Activated naive CD8-positive, alpha-beta T cell treated with anti-CD3 and anti-CD28 coated beads, Interleukin-2, amount 10 ng/mL, durations not matched to agents 7 days and 5 days (primary cell): ENCODE results near the gene PTPN9. TPM values are rescaled to one million over a fixed set of nuclear protein-coding genes. Genes with fewer than 3 reads are reported as not detected.
"Not testable (repeated sequence)": the region's sequence is repeated elsewhere in the genome, so short reads cannot be mapped to it uniquely, and the experiment has no call there.

Experiments
- ATAC-seq: fragments of 150-1000 bp; cut with Tn5 transposase; one replicate; pipeline ENCODE4 v1.10.0; 2021; ENCODE audit warnings: low read depth, moderate library complexity
- POLR2A ChIA-PET: fragments of 350-600 bp; sonication (Branson Sonifier 250); formaldehyde crosslinking; loops from one replicate; lab custom pipeline; 2021; ENCODE audit warnings: antibody characterized with exemption; lab: Charles Lee
- DNase-seq: peaks from one replicate; pipeline ENCODE4 v3.0.0; 2021
- H3K27ac Mint-ChIP-seq: one replicate; pipeline ENCODE4 v1.8.0; 2022; ENCODE audit warnings: mild to moderate bottlenecking, mixed read lengths
- H3K27me3 Mint-ChIP-seq: one replicate; pipeline ENCODE4 v1.8.0; 2022; ENCODE audit warnings: mild to moderate bottlenecking, moderate library complexity, mixed read lengths
- H3K36me3 Mint-ChIP-seq: one replicate; pipeline ENCODE4 v1.8.0; 2021; ENCODE audit warnings: mild to moderate bottlenecking, mixed read lengths
- H3K4me1 Mint-ChIP-seq: one replicate; pipeline ENCODE4 v1.8.0; 2021; ENCODE audit warnings: mixed read lengths
- H3K4me3 Mint-ChIP-seq: one replicate; pipeline ENCODE4 v1.8.0; 2022; ENCODE audit warnings: mild to moderate bottlenecking, moderate library complexity, mixed read lengths
- H3K9me3 Mint-ChIP-seq: one replicate; pipeline ENCODE4 v1.8.0; 2021; ENCODE audit warnings: mixed read lengths
- total RNA-seq, 2 experiments: library from RNA; stranded (reverse); gene quantifications; one replicate each; pipeline ENCODE4 v1.2.3, GENCODE V29; 2021

PTPN9 gene
- total RNA-seq, 2 experiments from 2014 or later = 35.8 to 37.5 TPM

DNA sequence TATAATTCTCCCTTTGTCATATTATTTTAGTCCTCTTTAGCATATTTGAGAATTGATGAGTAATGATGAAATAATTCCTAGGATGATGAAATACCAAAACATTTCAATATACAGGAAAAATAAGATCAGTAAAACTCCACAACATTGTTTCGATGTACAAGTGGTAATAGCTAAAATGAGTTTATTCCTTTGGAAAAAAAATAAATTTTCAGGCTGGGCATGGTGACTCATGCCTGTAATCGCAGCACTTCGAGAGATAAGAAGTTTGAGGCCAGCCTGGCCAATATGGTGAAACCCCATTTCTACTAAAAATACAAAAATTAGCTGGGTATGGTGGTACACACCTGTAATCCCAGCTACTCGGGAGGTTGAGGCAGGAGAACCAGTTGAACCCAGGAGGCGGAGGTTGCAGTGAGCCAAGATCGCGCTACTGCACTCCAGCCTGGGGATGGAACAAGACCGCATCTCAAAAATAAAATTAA is 135.1 kb downstream of the PTPN9 start:
- POLR2A ChIA-PET = interaction anchor here (1.2 to 1.7 kb wide), 2 partner anchors 9 to 11 kb away, joined by 3 to 5 read pairs; no protein-coding TSS in a partner anchor

DNA sequence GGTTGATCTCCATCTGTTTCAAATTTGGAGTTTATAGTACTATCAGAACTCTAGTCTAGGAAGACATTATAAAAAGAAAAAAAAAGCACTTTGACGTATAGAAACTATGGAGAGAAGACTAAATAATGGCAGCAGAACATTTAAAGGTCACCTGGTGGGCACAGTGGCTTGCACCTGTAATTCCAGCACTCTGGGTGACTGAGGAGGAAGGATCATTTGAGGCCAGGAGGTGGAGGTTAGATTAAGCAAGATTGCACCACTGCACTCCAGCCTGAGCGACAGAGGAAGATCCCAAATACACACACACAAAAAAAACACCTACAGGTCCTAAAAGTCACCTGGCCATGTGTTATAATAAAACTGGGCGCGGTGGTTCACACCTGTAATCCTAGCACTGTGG is 141.4 kb downstream of the PTPN9 start:
- Mint-ChIP-seq H3K9me3 (peaks cover 2% of the 10 kb centered on the region), H3K4me3 (no peak overlapping the region), H3K4me1 (peaks cover 25% of the 10 kb centered on the region), H3K36me3 (peaks cover 38% of the 10 kb centered on the region), H3K27ac (peak overlapping the region; percentile 32), H3K27me3 (no peaks in the 10 kb centered on the region)
- DNase-seq = no peak
- ATAC-seq = no peak
- POLR2A ChIA-PET = no interaction called here

More for the DNA sequence above, 135.1 kb downstream of the PTPN9 start:
- DNase-seq, H3K9me3 Mint-ChIP-seq, H3K4me3 Mint-ChIP-seq, ATAC-seq, H3K27me3 Mint-ChIP-seq, H3K27ac Mint-ChIP-seq: not testable (repeated sequence)
- H3K36me3 Mint-ChIP-seq = peaks cover 26% of the 10 kb centered on the region
- peaks cover 25% of the 10 kb centered on the region for H3K4me1 Mint-ChIP-seq

DNA sequence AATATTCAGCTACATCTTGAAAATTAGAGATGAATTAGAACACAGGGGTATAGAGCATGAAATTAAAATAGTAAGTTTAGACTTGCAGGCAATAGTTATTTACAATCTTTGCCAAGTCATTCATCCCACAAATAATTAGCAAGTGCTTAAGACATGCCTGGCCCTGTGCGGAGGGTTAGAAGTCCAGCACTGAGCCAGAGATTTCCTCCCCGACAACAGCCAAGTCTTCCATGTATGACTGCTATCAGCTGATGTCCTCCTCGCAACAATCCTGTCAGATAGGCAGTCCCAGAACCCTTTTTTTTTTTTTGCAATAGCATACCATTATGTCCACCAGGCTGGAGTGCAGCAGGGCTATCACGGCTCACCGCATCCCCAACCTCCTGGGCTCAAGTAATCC is 142.2 kb downstream of the PTPN9 start:
- DNase-seq (no peak), ATAC-seq (no peak)
- Mint-ChIP-seq H3K9me3 (peaks cover 2% of the 10 kb centered on the region), H3K4me3 (no peak overlapping the region), H3K4me1 (peaks cover 25% of the 10 kb centered on the region), H3K27me3 (no peaks in the 10 kb centered on the region), H3K27ac (no peak overlapping the region), H3K36me3 (peaks cover 37% of the 10 kb centered on the region)
- POLR2A ChIA-PET = interaction anchor here (1.0 kb wide), 1 partner anchor 68 kb away, joined by 3 read pairs; no protein-coding TSS in a partner anchor

DNA sequence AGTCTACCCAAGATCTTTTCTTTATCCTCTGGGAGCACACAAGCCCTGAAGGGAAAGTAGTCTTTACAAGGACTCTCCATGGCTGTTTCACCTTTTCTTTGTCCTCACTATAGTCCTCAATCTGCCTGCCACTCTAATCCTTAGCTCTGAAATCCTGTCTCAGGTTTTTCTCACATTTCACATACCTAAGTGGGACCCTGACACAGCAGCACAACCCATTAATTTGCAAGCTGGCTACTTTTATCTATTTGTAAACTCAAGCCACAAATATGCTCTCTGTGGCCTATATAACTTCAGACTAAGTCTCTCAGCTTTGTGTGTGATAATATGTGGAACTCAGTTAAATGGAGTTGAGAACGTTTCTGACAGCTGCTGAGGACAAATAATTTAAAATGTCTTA is 147.4 kb downstream of the PTPN9 start:
- Mint-ChIP-seq H3K36me3 (peaks cover 29% of the 10 kb centered on the region), H3K4me1 (peaks cover 9% of the 10 kb centered on the region)

DNA sequence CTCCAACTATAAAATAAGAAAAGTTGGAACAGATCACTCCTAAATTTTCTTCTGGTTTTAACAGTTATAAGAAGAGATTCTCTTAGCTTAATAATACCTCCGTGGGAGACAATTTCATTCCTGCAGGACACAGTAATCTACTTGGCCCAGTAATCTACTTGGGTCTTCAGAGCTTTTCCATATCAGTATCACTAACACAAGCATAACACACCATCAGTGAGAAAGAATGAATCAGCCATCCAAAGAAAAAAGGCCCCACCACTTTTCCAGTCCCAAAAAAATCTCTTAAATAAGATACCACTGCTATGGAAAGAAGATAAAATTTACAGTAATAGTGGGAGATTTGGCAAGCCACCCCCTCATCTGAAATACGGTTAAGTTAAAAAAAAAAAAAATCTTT is 147.8 kb downstream of the PTPN9 start:
- POLR2A ChIA-PET = interaction anchor here (1.2 kb wide), 1 partner anchor 22 kb away, joined by 4 read pairs; no protein-coding TSS in a partner anchor
- H3K36me3 Mint-ChIP-seq = peaks cover 25% of the 10 kb centered on the region
- peaks cover 10% of the 10 kb centered on the region for H3K4me1 Mint-ChIP-seq
- no peaks in the 10 kb centered on the region for H3K9me3 Mint-ChIP-seq
- no peaks in the 10 kb centered on the region for H3K27me3 Mint-ChIP-seq
- H3K27ac Mint-ChIP-seq = no peak overlapping the region
- ATAC-seq (no peak), DNase-seq (no peak)
- no peak overlapping the region for H3K4me3 Mint-ChIP-seq

More for the DNA sequence above, 147.4 kb downstream of the PTPN9 start:
- DNase-seq (no peak), ATAC-seq (no peak)
- Mint-ChIP-seq H3K27ac (no peak overlapping the region), H3K4me3 (no peak overlapping the region), H3K27me3 (no peaks in the 10 kb centered on the region), H3K9me3 (no peaks in the 10 kb centered on the region)
- POLR2A ChIA-PET = interaction anchor here (1.2 kb wide), 1 partner anchor 22 kb away, joined by 4 read pairs; no protein-coding TSS in a partner anchor

DNA sequence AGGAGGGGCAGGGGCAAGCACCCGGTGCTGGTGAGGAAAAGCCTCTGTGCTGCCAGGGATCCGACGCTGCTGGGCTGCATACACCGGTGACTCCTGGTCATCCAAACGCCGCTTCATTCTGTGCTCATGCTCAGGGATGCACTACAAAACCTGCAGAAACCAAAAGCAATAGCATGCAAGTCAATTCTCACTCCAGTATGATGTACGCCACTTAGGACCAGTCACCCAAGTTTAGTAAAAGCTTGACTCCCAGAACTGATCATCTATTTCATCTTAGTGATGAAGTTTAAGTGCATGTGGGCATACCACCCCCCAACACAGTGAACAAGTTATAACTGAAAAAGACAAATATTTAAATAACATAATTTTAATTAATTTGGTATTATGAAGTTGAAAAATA is 148.9 kb downstream of the PTPN9 start:
- Mint-ChIP-seq H3K27ac (no peak overlapping the region), H3K4me3 (no peak overlapping the region), H3K36me3 (peaks cover 18% of the 10 kb centered on the region), H3K27me3 (no peaks in the 10 kb centered on the region), H3K9me3 (no peaks in the 10 kb centered on the region), H3K4me1 (peaks cover 11% of the 10 kb centered on the region)
- DNase-seq (no peak), ATAC-seq (no peak)
- POLR2A ChIA-PET = no interaction called here

DNA sequence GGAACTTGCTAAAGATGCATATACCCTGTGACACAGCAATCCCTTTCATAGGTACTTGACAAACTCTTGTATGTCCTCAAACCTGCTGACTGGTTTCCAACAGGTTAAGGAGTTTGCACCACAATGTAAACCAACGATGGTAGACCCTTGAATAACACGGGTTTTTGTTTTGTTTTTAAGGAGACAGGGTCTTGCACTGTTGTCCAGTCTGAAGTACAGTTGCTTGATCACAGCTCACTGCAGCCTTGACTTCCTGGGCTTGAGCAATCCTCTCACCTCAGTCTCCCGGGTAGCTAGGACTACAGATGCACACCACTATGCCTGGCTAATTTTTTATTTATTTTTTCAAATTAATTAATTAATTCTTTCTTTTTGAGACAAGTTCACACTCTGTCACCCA is 151.0 kb downstream of the PTPN9 start:
- Mint-ChIP-seq H3K36me3 (peaks cover 14% of the 10 kb centered on the region), H3K27me3 (no peaks in the 10 kb centered on the region), H3K4me3 (no peak overlapping the region), H3K4me1 (peaks cover 8% of the 10 kb centered on the region), H3K9me3 (no peaks in the 10 kb centered on the region), H3K27ac (no peak overlapping the region)
- POLR2A ChIA-PET = no interaction called here
- ATAC-seq (no peak), DNase-seq (no peak)

DNA sequence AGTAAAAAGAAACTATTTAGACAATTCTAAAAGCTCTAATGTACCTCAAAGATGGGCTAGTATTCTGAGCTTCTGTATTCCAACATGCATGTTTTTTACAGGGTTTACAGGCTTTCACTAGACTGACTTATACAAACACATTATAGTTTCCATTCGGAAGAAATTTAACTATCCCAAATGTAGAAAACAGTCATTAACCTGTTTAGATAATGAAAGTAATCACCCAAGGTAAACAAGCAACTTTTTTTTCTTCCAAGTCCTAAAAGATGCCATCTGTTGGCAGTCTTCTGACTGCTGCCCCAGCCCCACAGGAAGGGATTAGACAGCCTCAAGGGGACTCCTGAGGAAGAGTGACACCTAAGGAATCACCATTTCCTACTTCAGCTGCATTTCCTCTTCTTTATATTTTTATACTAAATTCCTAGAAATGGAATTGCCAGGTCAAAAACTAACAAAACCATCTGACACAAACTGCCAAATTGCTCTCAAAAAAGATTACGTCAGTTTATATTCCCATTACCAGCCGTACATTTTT is 153.1 kb downstream of the PTPN9 start:
- H3K4me3 Mint-ChIP-seq = no peak overlapping the region
- DNase-seq = no peak
- peaks cover 15% of the 10 kb centered on the region for H3K36me3 Mint-ChIP-seq
- peaks cover 5% of the 10 kb centered on the region for H3K4me1 Mint-ChIP-seq
- no peaks in the 10 kb centered on the region for H3K9me3 Mint-ChIP-seq
- no peak overlapping the region for H3K27ac Mint-ChIP-seq
- ATAC-seq = no peak
- POLR2A ChIA-PET = no interaction called here
- H3K27me3 Mint-ChIP-seq = no peaks in the 10 kb centered on the region

DNA sequence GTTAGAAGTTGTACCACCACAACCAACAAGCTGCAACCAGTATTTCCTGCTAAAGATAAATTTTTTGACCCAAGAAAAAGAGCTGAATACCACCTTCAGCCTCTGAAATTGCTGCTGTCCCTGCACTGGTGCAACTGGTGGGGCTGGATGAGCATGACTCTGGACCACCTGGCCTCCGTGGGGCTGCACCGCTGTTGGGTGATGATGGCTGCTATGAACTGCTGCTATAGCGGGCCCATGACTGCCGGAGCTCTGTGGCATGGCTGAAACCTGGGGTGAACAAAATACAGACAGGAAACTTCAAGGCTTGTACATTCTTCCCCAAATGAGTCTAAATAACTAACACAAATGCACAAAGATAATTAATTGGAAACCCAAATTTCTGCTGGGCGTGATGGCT is 156.6 kb downstream of the PTPN9 start:
- DNase-seq = no peak
- Mint-ChIP-seq H3K9me3 (no peaks in the 10 kb centered on the region), H3K27me3 (no peaks in the 10 kb centered on the region), H3K4me3 (no peak overlapping the region), H3K36me3 (peaks cover 8% of the 10 kb centered on the region), H3K4me1 (peaks cover 3% of the 10 kb centered on the region), H3K27ac (no peak overlapping the region)
- ATAC-seq = no peak
- POLR2A ChIA-PET = interaction anchor here (1.6 to 1.8 kb wide), 2 partner anchors 29 to 32 kb away, joined by 3 to 6 read pairs; partner anchors contain the start of gene SIN3A

DNA sequence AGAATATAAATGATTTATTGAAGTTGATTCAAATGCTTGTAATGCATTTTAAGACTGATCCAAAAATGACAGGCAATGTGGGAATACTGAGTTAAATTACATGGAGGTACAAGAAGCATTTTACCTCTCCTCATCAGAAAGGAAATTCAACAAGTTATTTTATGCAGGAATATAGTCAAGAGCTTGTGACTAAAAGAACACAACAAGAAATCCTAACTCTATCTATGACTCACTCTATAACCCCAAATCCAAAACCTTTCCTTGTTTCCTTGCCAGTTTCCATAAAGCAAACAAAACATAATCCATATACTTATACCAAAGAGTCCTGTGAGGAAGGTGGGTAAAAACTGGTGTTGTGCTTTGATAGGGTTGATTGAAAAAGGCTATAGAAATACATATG is 158.4 kb downstream of the PTPN9 start:
- H3K27ac Mint-ChIP-seq = no peak overlapping the region
- POLR2A ChIA-PET = no interaction called here
- H3K27me3 Mint-ChIP-seq = no peaks in the 10 kb centered on the region
- peaks cover 1% of the 10 kb centered on the region for H3K4me1 Mint-ChIP-seq
- no peaks in the 10 kb centered on the region for H3K9me3 Mint-ChIP-seq
- no peak for ATAC-seq
- no peak for DNase-seq
- peaks cover 10% of the 10 kb centered on the region for H3K36me3 Mint-ChIP-seq
- no peak overlapping the region for H3K4me3 Mint-ChIP-seq

DNA sequence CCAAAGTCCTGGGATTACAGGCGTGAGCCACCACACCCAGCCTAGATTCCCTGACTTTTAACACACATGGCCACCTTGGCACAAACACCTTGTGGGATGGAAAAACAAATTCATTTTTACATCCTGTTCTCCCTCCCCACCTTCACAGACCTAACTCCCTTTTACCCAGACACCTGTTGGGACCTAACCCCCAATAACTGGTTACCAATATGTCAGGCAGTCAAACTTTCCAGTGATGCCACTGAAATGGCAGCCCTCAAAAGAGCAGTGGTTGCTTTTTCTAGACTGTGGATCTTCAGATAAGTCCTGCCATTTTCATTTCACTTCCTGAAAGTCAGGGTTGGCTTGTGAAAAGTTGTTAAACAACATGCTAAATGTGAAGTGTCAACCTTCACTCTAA is 162.5 kb downstream of the PTPN9 start:
- no peak for ATAC-seq
- H3K36me3 Mint-ChIP-seq = peaks cover 24% of the 10 kb centered on the region
- POLR2A ChIA-PET = interaction anchor here (1.6 kb wide), 1 partner anchor 38 kb away, joined by 3 read pairs; no protein-coding TSS in a partner anchor

More for the DNA sequence above, 162.5 kb downstream of the PTPN9 start:
- peaks cover 4% of the 10 kb centered on the region for H3K4me1 Mint-ChIP-seq
- no peak overlapping the region for H3K4me3 Mint-ChIP-seq
- no peaks in the 10 kb centered on the region for H3K9me3 Mint-ChIP-seq
- no peak overlapping the region for H3K27ac Mint-ChIP-seq
- no peak for DNase-seq
- no peaks in the 10 kb centered on the region for H3K27me3 Mint-ChIP-seq

Other genes with a start within 250 kb of the PTPN9 start
- gene COMMD4, start 243.3 kb downstream of the PTPN9 start, total RNA-seq = 10 to 100 TPM; 78.2 to 79.3 TPM
- 1 to 10 TPM; 8.6 to 9.8 TPM for gene NEIL1, start 232.3 kb downstream of the PTPN9 start, total RNA-seq
- gene MAN2C1, start 210.7 kb downstream of the PTPN9 start, total RNA-seq = 100 to 1,000 TPM; 232 to 235 TPM
- gene SIN3A, start 127.6 kb downstream of the PTPN9 start, total RNA-seq = 100 to 1,000 TPM; 113 to 119 TPM
- 10 to 100 TPM; 27.1 to 30.4 TPM for gene SNUPN, start 46.4 kb upstream of the PTPN9 start, total RNA-seq
- 10 to 100 TPM; 85.3 to 87.1 TPM for gene IMP3, start 60.9 kb upstream of the PTPN9 start, total RNA-seq
- gene SNX33, start 68.6 kb upstream of the PTPN9 start, total RNA-seq = 1 to 10 TPM; 2.1 to 2.6 TPM
- not detected for gene CSPG4, start 133.5 kb upstream of the PTPN9 start, total RNA-seq